GM21723 (cell line): ENCODE measurements around the gene LRRK1.

Experiments
- ATAC-seq: cut with Tn5 transposase; IDR thresholded peaks from one replicate; pipeline ENCODE4 v1.9.1; 2021; ENCODE audit warnings: mild to moderate bottlenecking, moderate library complexity; ENCODE audit not compliant: unreplicated experiment

The LRRK1 gene

GRCh38 chr15:101107625-101108460 lies 188.7 kb downstream of the LRRK1 start:
- ATAC-seq: no peak

GRCh38 chr15:101108461-101108775 lies 189.3 kb downstream of the LRRK1 start:
- no peak for ATAC-seq

GRCh38 chr15:101108791-101109190 lies 189.6 kb downstream of the LRRK1 start:
- no peak for ATAC-seq

- ATAC-seq: no peak
Observed at GRCh38 chr15:101110681-101111569, 191.8 kb downstream of the LRRK1 start.

- ATAC-seq: no peak
Observed at GRCh38 chr15:101111570-101112262, 192.6 kb downstream of the LRRK1 start.

- ATAC-seq: no peak
Observed at GRCh38 chr15:101112336-101113113, 193.4 kb downstream of the LRRK1 start.

- no peak for ATAC-seq
Observed at GRCh38 chr15:101113114-101114005, 194.2 kb downstream of the LRRK1 start.

GRCh38 chr15:101114166-101114565 lies 195.0 kb downstream of the LRRK1 start:
- no peak for ATAC-seq

GRCh38 chr15:101114610-101115009 lies 195.5 kb downstream of the LRRK1 start:
- no peak for ATAC-seq

- no peak for ATAC-seq
Observed at GRCh38 chr15:101115393-101115785, 196.2 kb downstream of the LRRK1 start.

GRCh38 chr15:101115786-101116680 lies 196.9 kb downstream of the LRRK1 start:
- no peak for ATAC-seq

GRCh38 chr15:101116681-101116976 lies 197.5 kb downstream of the LRRK1 start:
- ATAC-seq: no peak

- ATAC-seq: no peak
Observed at GRCh38 chr15:101118116-101118515, 199.0 kb downstream of the LRRK1 start.

GRCh38 chr15:101118615-101119014 lies 199.5 kb downstream of the LRRK1 start:
- ATAC-seq: no peak

- ATAC-seq: no peak
Observed at GRCh38 chr15:101119181-101119580, 200.0 kb downstream of the LRRK1 start.
